Measurements from ENCODE around the gene MYB. TPM values are rescaled to one million over a fixed set of nuclear protein-coding genes. Genes with fewer than 3 reads are reported as not detected.
"Not testable (repeated sequence)": the region's sequence is repeated elsewhere in the genome, so short reads cannot be mapped to it uniquely, and the experiment has no call there.

MYB gene
- total and polyA plus RNA-seq, 12 donors: 0.14 to 11.8 (median 0.74) TPM

DNA sequence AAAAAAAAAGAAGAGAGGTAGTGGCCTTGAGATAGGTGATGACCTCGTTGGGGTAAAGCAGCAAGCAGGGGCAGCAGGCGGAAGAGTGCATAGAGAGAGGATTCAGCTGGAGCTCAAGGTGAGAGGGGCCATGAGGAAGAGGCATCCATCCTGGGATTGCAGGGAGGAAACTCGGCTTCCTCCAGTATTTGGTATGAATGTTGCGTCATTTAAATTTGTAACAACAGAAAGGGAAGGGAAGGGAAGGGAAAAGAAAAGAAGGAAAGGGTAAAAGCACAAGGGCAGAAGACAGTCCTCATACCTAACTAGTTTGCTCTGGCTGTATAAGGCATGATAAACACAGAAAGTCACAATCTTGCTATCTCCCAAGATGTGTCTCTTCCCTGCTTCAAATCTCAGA lies 39.9 kb upstream of the MYB start:
- H3K27ac ChIP-seq: no peak overlapping the region
- no peaks in the 10 kb centered on the region for H3K9me3 ChIP-seq (replicated peaks in 1 of 3)
- no peak for DNase-seq
- H3K4me1 ChIP-seq (replicated peaks in 1 of 2): no peaks in the 10 kb centered on the region
- H3K4me3 ChIP-seq: no peak overlapping the region
- intact Hi-C loops (cut with DNase I): loop anchor here in 1 of 2 donors (10.0 kb wide), 1 partner anchor 284 kb away; no protein-coding TSS in a partner anchor
- H3K36me3 ChIP-seq (replicated peaks in 1 of 2): no peaks in the 10 kb centered on the region
- TF ChIP-seq POLR2A (IDR thresholded peaks at IDR 0.05): no peak
- TF ChIP-seq, protein P1, sequence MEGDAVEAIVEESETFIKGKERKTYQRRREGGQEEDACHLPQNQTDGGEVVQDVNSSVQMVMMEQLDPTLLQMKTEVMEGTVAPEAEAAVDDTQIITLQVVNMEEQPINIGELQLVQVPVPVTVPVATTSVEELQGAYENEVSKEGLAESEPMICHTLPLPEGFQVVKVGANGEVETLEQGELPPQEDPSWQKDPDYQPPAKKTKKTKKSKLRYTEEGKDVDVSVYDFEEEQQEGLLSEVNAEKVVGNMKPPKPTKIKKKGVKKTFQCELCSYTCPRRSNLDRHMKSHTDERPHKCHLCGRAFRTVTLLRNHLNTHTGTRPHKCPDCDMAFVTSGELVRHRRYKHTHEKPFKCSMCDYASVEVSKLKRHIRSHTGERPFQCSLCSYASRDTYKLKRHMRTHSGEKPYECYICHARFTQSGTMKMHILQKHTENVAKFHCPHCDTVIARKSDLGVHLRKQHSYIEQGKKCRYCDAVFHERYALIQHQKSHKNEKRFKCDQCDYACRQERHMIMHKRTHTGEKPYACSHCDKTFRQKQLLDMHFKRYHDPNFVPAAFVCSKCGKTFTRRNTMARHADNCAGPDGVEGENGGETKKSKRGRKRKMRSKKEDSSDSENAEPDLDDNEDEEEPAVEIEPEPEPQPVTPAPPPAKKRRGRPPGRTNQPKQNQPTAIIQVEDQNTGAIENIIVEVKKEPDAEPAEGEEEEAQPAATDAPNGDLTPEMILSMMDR (IDR thresholded peaks at IDR 0.05): no peak
- no peaks in the 10 kb centered on the region for H3K27me3 ChIP-seq
- 65 to 74% (median 68%) methylated on average over 4 of the region's 4 CpGs for WGBS, 4 donors

DNA sequence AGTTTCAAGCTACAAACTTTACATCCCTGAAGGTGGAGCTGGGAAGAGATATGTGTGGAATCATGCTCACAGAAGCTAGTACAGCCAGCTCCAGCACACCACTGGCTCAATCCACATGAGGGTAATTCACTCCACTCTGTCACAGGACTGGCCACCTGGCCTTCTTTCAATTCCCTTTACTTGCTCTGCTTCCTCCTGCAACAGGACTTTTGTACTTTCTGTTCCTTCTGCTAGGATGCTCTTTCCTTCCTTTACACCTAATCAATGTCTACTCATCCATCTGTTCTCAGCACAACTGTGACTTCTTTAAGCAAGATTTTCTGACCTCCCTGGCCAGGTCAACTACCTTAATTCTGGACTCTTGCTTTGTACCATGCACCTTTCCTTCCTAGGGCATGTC lies 39.4 kb upstream of the MYB start:
- Histone ChIP-seq H3K4me1 (replicated peaks in 1 of 2) (no peaks in the 10 kb centered on the region), H3K27me3 (no peaks in the 10 kb centered on the region), H3K4me3 (no peak overlapping the region), H3K9me3 (replicated peaks in 1 of 3) (no peaks in the 10 kb centered on the region), H3K27ac (no peak overlapping the region), H3K36me3 (replicated peaks in 1 of 2) (no peaks in the 10 kb centered on the region)
- intact Hi-C loops (cut with DNase I): loop anchor here in 1 of 2 donors (10.0 kb wide), 1 partner anchor 283 kb away; no protein-coding TSS in a partner anchor
- TF ChIP-seq POLR2A (IDR thresholded peaks at IDR 0.05): no peak
- TF ChIP-seq, protein P1 (IDR thresholded peaks at IDR 0.05): no peak
- no peak for DNase-seq

DNA sequence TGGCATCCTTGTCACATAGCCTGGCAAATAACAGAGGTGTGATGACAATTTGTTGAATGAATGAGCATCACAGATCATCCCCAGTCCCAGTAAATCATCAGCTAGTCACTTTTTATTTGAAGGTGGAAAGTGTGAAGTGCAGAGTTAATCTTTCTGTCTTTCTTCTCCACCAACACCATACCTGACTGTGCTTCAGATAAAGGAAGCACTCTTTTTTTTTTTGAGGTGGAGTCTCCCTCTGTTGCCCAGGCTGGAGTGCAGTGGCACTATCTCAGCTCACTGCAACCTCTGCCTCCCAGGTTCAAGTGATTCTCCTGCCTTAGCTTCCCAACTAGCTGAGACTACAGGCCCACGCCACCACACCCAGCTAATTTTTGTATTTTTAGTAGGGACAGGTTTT lies 38.9 kb upstream of the MYB start:
- H3K4me3 ChIP-seq; H3K27me3 ChIP-seq; H3K9me3 ChIP-seq (replicated peaks in 1 of 3); H3K4me1 ChIP-seq (replicated peaks in 1 of 2); DNase-seq; H3K36me3 ChIP-seq (replicated peaks in 1 of 2); H3K27ac ChIP-seq: not testable (repeated sequence)
- WGBS, 4 donors: 93 to 100% (median 98%) methylated on average over 1 of the region's 1 CpG
- intact Hi-C loops (cut with DNase I): loop anchor here in 1 of 2 donors (10.0 kb wide), 1 partner anchor 283 kb away; no protein-coding TSS in a partner anchor

DNA sequence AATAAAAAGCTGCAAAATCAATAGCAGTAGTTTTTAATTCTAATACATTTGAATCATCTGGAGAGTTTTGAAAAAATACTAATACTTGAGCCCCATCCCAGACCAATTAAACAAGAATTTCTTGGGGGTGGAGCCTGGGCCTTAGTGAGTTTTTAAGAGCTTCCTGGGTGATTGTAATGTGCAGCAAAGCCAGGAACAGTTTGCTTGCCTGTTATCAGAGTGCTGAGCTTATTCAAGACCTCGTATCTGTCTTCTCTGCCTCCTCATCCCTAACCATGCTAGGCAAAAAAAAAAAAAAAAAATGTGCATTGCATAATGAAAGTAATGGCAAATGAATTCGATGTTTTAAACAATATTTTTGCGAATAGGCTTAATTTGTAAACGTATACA lies 36.4 kb upstream of the MYB start:
- H3K4me3 ChIP-seq: no peak overlapping the region
- WGBS, 4 donors: 25 to 33% (median 29%) methylated on average over 4 of the region's 4 CpGs
- H3K27ac ChIP-seq: no peak overlapping the region
- intact Hi-C loops (cut with DNase I): loop anchor here in 1 of 2 donors (10.0 kb wide), 1 partner anchor 280 kb away; no protein-coding TSS in a partner anchor
- H3K36me3 ChIP-seq (replicated peaks in 1 of 2): no peaks in the 10 kb centered on the region
- H3K27me3 ChIP-seq: no peaks in the 10 kb centered on the region
- TF ChIP-seq POLR2A (IDR thresholded peaks at IDR 0.05): no peak
- TF ChIP-seq, protein P1 (IDR thresholded peaks at IDR 0.05): no peak
- DNase-seq: no peak
- no peaks in the 10 kb centered on the region for H3K9me3 ChIP-seq (replicated peaks in 1 of 3)
- no peaks in the 10 kb centered on the region for H3K4me1 ChIP-seq (replicated peaks in 1 of 2)

DNA sequence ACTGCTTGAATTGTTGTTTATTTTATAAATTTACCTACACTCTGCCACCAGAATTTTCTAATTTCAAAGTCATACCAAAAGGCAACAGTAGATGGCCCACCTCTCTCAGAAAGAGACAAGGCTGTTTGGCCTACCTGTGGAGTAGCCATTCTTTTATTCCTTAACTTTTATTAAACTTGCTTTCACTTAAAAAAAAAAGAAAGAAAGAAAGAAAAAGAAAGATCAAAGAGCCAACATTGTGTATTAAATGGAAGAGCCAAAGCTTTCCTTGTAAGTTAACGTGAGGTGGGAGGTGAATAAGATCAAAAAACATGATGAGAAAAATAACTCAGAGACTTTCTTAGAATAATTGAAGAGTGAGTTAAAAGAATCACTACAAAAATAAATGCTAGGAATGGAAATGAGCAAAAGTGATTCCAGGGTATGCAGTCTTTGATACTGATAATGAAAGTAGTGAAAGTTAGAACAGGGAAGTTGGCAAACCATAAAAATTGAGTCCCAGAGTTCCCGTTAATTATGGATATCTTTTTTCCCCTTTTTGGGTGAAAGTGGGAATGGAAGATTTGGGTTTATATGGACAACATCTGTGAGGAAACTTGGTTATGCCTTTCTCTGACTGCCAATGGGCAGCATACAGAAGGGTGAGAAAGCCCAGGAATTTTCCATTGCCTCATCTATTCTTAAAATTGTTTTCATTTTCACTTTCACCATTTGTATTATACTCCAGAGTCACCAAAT lies 35.9 kb upstream of the MYB start:
- TF ChIP-seq POLR2A (IDR thresholded peaks at IDR 0.05): no peak
- TF ChIP-seq, protein P1 (IDR thresholded peaks at IDR 0.05): peak; percentile 33 to 75 (median 60)
- Histone ChIP-seq H3K36me3 (replicated peaks in 1 of 2) (no peaks in the 10 kb centered on the region), H3K9me3 (replicated peaks in 1 of 3) (no peaks in the 10 kb centered on the region), H3K4me3 (no peak overlapping the region), H3K27ac (no peak overlapping the region), H3K27me3 (no peaks in the 10 kb centered on the region), H3K4me1 (replicated peaks in 1 of 2) (no peaks in the 10 kb centered on the region)
- WGBS, 4 donors: 69 to 88% (median 77%) methylated on average over 2 of the region's 2 CpGs
- peak in 2 of 7 donors; percentile 6 to 11 for DNase-seq
- intact Hi-C loops (cut with DNase I): loop anchor here in 1 of 2 donors (10.0 kb wide), 1 partner anchor 280 kb away; no protein-coding TSS in a partner anchor
